ENCODE results near the gene FOXO3. TPM values are rescaled to one million over a fixed set of nuclear protein-coding genes. Genes with fewer than 3 reads are reported as not detected.

Gene FOXO3
- total RNA-seq (10 to 100 TPM; 50.0 to 53.9 TPM), polyA plus RNA-seq (ENCODE audit: insufficient read length in 6 of 6) (10 to 100 TPM; 61.0 to 71.1 (median 64.1) TPM)
- long read RNA-seq, donor 1, full-length matches to known transcripts, result 15 of 46 reads
- long read RNA-seq, donor 1, partial matches to known transcripts, result 31 of 46 reads
- long read RNA-seq, donor 1, other reads (novel, unspliced or antisense), result 0 of 46 reads
- long read RNA-seq, donor 2, full-length matches to known transcripts, result 9 of 27 reads
- long read RNA-seq, donor 2, partial matches to known transcripts, result 18 of 27 reads
- long read RNA-seq, donor 2, other reads (novel, unspliced or antisense), result 0 of 27 reads
- long read RNA-seq, donor 3, full-length matches to known transcripts, result 13 of 36 reads
- long read RNA-seq, donor 3, partial matches to known transcripts, result 23 of 36 reads
- long read RNA-seq, donor 3, other reads (novel, unspliced or antisense), result 0 of 36 reads
- long read RNA-seq, donor 4, partial matches to known transcripts, result 3 of 6 reads
- long read RNA-seq, donor 4, other reads (novel, unspliced or antisense), result 3 of 6 reads
- long read RNA-seq, donor 5, full-length matches to known transcripts, result 9 of 19 reads
- long read RNA-seq, donor 5, partial matches to known transcripts, result 10 of 19 reads
- long read RNA-seq, donor 5, other reads (novel, unspliced or antisense), result 0 of 19 reads
- long read RNA-seq, donor 6, full-length matches to known transcripts, result 4 of 4 reads
- long read RNA-seq, donor 6, partial matches to known transcripts, result 0 of 4 reads
- long read RNA-seq, donor 6, other reads (novel, unspliced or antisense), result 0 of 4 reads
- long read RNA-seq, donor 7, full-length matches to known transcripts, result 6 of 6 reads
- long read RNA-seq, donor 7, partial matches to known transcripts, result 0 of 6 reads
- long read RNA-seq, donor 7, other reads (novel, unspliced or antisense), result 0 of 6 reads
- long read RNA-seq, donor 8, full-length matches to known transcripts, result 11 of 31 reads
- long read RNA-seq, donor 8, partial matches to known transcripts, result 20 of 31 reads
- long read RNA-seq, donor 8, other reads (novel, unspliced or antisense), result 0 of 31 reads
- long read RNA-seq, donor 9, result 0 reads
- long read RNA-seq, donor 10, full-length matches to known transcripts, result 5 of 8 reads
- long read RNA-seq, donor 10, partial matches to known transcripts, result 2 of 8 reads
- long read RNA-seq, donor 10, other reads (novel, unspliced or antisense), result 1 of 8 reads
- long read RNA-seq, donor 11, full-length matches to known transcripts, result 8 of 16 reads
- long read RNA-seq, donor 11, partial matches to known transcripts, result 8 of 16 reads
- long read RNA-seq, donor 11, other reads (novel, unspliced or antisense), result 0 of 16 reads
- long read RNA-seq, donor 12, full-length matches to known transcripts, result 10 of 10 reads
- long read RNA-seq, donor 12, partial matches to known transcripts, result 0 of 10 reads
- long read RNA-seq, donor 12, other reads (novel, unspliced or antisense), result 0 of 10 reads

- Histone ChIP-seq H3K27me3 (no peaks in the 10 kb centered on the region), H3K36me3 (no peaks in the 10 kb centered on the region), H3K4me1 (peaks cover 32 to 49% of the 10 kb centered on the region in 2 donors), H3K4me3 (peak within 1 kb of the TSS; percentile 84 to 96), H3K9me3 (no peaks in the 10 kb centered on the region), H3K27ac (peak within 1 kb of the TSS; percentile 98 to 99)
- TF ChIP-seq, protein P1, sequence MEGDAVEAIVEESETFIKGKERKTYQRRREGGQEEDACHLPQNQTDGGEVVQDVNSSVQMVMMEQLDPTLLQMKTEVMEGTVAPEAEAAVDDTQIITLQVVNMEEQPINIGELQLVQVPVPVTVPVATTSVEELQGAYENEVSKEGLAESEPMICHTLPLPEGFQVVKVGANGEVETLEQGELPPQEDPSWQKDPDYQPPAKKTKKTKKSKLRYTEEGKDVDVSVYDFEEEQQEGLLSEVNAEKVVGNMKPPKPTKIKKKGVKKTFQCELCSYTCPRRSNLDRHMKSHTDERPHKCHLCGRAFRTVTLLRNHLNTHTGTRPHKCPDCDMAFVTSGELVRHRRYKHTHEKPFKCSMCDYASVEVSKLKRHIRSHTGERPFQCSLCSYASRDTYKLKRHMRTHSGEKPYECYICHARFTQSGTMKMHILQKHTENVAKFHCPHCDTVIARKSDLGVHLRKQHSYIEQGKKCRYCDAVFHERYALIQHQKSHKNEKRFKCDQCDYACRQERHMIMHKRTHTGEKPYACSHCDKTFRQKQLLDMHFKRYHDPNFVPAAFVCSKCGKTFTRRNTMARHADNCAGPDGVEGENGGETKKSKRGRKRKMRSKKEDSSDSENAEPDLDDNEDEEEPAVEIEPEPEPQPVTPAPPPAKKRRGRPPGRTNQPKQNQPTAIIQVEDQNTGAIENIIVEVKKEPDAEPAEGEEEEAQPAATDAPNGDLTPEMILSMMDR (IDR thresholded peaks at IDR 0.05), result no peak
- ATAC-seq, result peak; percentile 64
- DNase-seq, result peak; percentile 86 to 98 (median 94)
- intact Hi-C loops (cut with DNase I), result no loop called here
Measured at GRCh38 chr6:108560463-108561308, at the start of gene FOXO3. Gene FOXO3 (plus strand): TSS chr6:108560917. CDS start chr6:108561209, 292 bp downstream.

GRCh38 chr6:108518714-108519576 lies 41.8 kb upstream of the FOXO3 start:
- H3K27me3 ChIP-seq, result no peaks in the 10 kb centered on the region
- ATAC-seq, result no peak
- intact Hi-C loops (cut with DNase I), result no loop called here
- no peak overlapping the region for H3K4me3 ChIP-seq
- H3K36me3 ChIP-seq, result peaks cover 0 to 3% of the 10 kb centered on the region in 2 donors
- TF ChIP-seq, protein P1 (IDR thresholded peaks at IDR 0.05), result peak in 1 of 2 donors; percentile 14
- H3K9me3 ChIP-seq, result no peaks in the 10 kb centered on the region
- H3K27ac ChIP-seq, result no peak overlapping the region
- DNase-seq, result no peak
- no peaks in the 10 kb centered on the region for H3K4me1 ChIP-seq

- H3K27ac ChIP-seq, result no peak overlapping the region
- ATAC-seq (no peak), DNase-seq (no peak)
- H3K4me3 ChIP-seq, result no peak overlapping the region
- TF ChIP-seq, protein P1 (IDR thresholded peaks at IDR 0.05), result no peak
- H3K36me3 ChIP-seq, result peaks cover 0 to 3% of the 10 kb centered on the region in 2 donors
- intact Hi-C loops (cut with DNase I), result loop anchor here in 1 of 2 donors (10.0 kb wide), 2 partner anchors 407 to 537 kb away; no protein-coding TSS in a partner anchor
- no peaks in the 10 kb centered on the region for H3K9me3 ChIP-seq
- H3K27me3 ChIP-seq, result no peaks in the 10 kb centered on the region
- no peaks in the 10 kb centered on the region for H3K4me1 ChIP-seq
Measured at GRCh38 chr6:108521616-108522107, 39.1 kb upstream of the FOXO3 start.

Data from left lung (tissue), 14 donors.